Measurements from ENCODE around the gene ATP8A1. TPM values are rescaled to one million over a fixed set of nuclear protein-coding genes. Genes with fewer than 3 reads are reported as not detected.

ATP8A1 gene
- total and polyA plus RNA-seq, 2 of the 8 experiments (the other 6 are each of a cell fraction or from before 2014, with no cell fraction given), result 3.7 to 14.9 TPM

- H3K27ac ChIP-seq (ENCODE audit: low read depth, low read length), result no peak overlapping the region
- FAIRE-seq, result no peak
- no peak overlapping the region for H3K9ac ChIP-seq (replicated peaks in 1 of 4; ENCODE audit: extremely low read depth in 1 of 4, low read depth in 3 of 4, low read length in 3 of 4)
- no peak overlapping the region for H2BK15ac ChIP-seq (ENCODE audit: low read length)
- H4K8ac ChIP-seq (ENCODE audit: extremely low read depth, insufficient read depth, low read length), result no peak overlapping the region
- no peaks in the 10 kb centered on the region for H4K20me1 ChIP-seq (replicated peaks in 1 of 2; ENCODE audit: control insufficient read depth in 1 of 2, insufficient read depth in 2 of 2, low read length in 2 of 2)
- H3K36me3 ChIP-seq (ENCODE audit: control insufficient read depth in 2 of 4, insufficient read depth in 4 of 4, low read length in 3 of 4), result no peaks in the 10 kb centered on the region
- no peaks in the 10 kb centered on the region for H3K4me1 ChIP-seq (replicated peaks in 1 of 4; ENCODE audit: control insufficient read depth in 3 of 4, insufficient read depth in 4 of 4, low read length in 3 of 4)
- H2AK5ac ChIP-seq (ENCODE audit: low read depth, low read length), result no peak overlapping the region
- no peak overlapping the region for H4K5ac ChIP-seq (ENCODE audit: insufficient read length, low read depth, low read length)
- no peak overlapping the region for H3K4ac ChIP-seq (replicated peaks; ENCODE audit: insufficient read length, low read depth, low read length)
- H3K14ac ChIP-seq (ENCODE audit: insufficient read length), result no peak overlapping the region
- H4K91ac ChIP-seq (replicated peaks; ENCODE audit: insufficient read length, low read length), result no peak overlapping the region
- H3K79me1 ChIP-seq (ENCODE audit: low read depth, low read length), result no peaks in the 10 kb centered on the region
- no peaks in the 10 kb centered on the region for H3K23me2 ChIP-seq (ENCODE audit: low read depth, low read length)
- H3K18ac ChIP-seq (ENCODE audit: extremely low read depth, low read length), result no peak overlapping the region
- H3K27me3 ChIP-seq (replicated peaks in 1 of 4; ENCODE audit: control insufficient read depth in 3 of 4, extremely low read depth in 1 of 4, insufficient read depth in 3 of 4, low read length in 3 of 4), result no peaks in the 10 kb centered on the region
- H3K56ac ChIP-seq (replicated peaks; ENCODE audit: insufficient read length, low read depth, low read length), result no peak overlapping the region
- CTCF ChIA-PET (ENCODE audit: partially characterized antibody), result interaction anchor here (1.3 to 1.8 kb wide), 3 partner anchors 14 to 193 kb away, joined by 4 to 5 read pairs (median 4); no protein-coding TSS in a partner anchor
- H3K4me2 ChIP-seq (ENCODE audit: insufficient read depth in 1 of 2, low read depth in 2 of 2, low read length in 2 of 2), result no peak overlapping the region
- DNase-seq (ENCODE audit: low read depth in 1 of 2, low spot score in 2 of 2), result no peak
- H2AFZ ChIP-seq (ENCODE audit: low read length), result no peak overlapping the region
- no peaks in the 10 kb centered on the region for H3K9me3 ChIP-seq (ENCODE audit: insufficient read depth in 2 of 2, low read depth in 1 of 2, low read length in 1 of 2)
- no peak overlapping the region for H2BK12ac ChIP-seq (ENCODE audit: low read depth, low read length)
- no peak overlapping the region for H3K4me3 ChIP-seq (ENCODE audit: extremely low read depth in 1 of 4, insufficient read depth in 2 of 4, low read depth in 3 of 4, low read length in 4 of 4)
- no peaks in the 10 kb centered on the region for H3K79me2 ChIP-seq (ENCODE audit: control insufficient read depth in 1 of 2, insufficient read depth in 2 of 2, low read length in 2 of 2)
- H2BK5ac ChIP-seq (ENCODE audit: low read depth, low read length), result no peak overlapping the region
- 91% methylated on average over 4 of the region's 4 CpGs; no CpG with 5 or more reads in 1 of the 2 experiments for WGBS, 2 experiments (ENCODE audit: extremely low coverage in 1 of 2, insufficient coverage in 1 of 2, insufficient read length in 1 of 2, insufficient replicate concordance in 2 of 2, low coverage in 1 of 2, low lambda C conversion rate in 2 of 2, missing lambda C conversion rate in 1 of 2)
- POLR2A ChIA-PET (ENCODE audit: partially characterized antibody), result no interaction called here
- TF ChIP-seq RAD21 (IDR thresholded peaks at IDR 0.05 in 1 of 2, conservative IDR thresholded peaks at IDR 0.05 in 1 of 2; ENCODE audit: low read depth in 2 of 2, low read length in 2 of 2) (no peak), CEBPB (IDR thresholded peaks at IDR 0.05; ENCODE audit: low read depth, low read length) (peak; percentile 54; the same call in 1 of the 2 replicates)
- H2BK20ac ChIP-seq (ENCODE audit: low read length), result no peak overlapping the region
- H3K23ac ChIP-seq (ENCODE audit: insufficient read length), result no peak overlapping the region
- no peak overlapping the region for H2BK120ac ChIP-seq (replicated peaks; ENCODE audit: low read depth, low read length)
Observed at GRCh38 chr4:42574870-42575430, 82.0 kb downstream of the ATP8A1 start.
